Measurements from ENCODE around the gene FAM124A.

DNA sequence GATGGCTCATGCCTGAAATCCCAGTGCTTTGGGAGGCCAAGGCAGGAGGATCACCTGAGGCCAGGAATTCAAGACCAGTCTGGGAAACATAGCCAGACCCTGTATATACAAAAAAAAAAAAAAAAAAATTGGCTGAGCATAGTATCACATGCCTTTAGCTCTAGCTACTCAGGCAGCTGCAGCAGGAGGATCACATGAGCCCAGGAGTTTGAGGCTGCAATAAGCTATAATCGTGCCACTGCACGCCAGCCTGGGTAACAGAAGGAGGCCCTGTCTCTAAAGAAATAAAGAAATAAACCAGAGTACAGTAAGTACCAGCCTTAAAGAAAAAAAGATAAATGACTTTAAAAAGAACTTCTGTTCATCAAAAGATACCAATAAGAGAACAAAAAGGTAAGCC is 52.9 kb downstream of the FAM124A start:
- TF ChIP-seq CTCF (conservative IDR thresholded peaks at IDR 0.05; ENCODE audit: low read length) = no peak
- TF ChIP-seq EZH2phosphoT487 (IDR thresholded peaks at IDR 0.05; ENCODE audit: borderline replicate concordance, low read depth, low read length) = no peak

Data from OCI-LY7 (cell line).